GM12891 (cell line): ENCODE results near the gene BACH2.
"Not testable (repeated sequence)": the region's sequence is repeated elsewhere in the genome, so short reads cannot be mapped to it uniquely, and the experiment has no call there.

Source experiments
- DNase-seq: peaks from one replicate; pipeline ENCODE4 v3.0.0; 2011; ENCODE audit warnings: low spot score; ENCODE audit not compliant: insufficient read length
- FAIRE-seq: peaks from 2 replicates; lab custom pipeline; 2011; peaks lifted over from hg19 to GRCh38; lab: Jason Lieb, UNC
- PAX5 ChIP-seq: IDR thresholded peaks from 2 replicates; pipeline ENCODE4 v1.6.1; 2011; ENCODE audit warnings: low read length, moderate library complexity, mild to moderate bottlenecking; ENCODE audit not compliant: insufficient read depth, severe bottlenecking
- POLR2A ChIP-seq: IDR thresholded peaks from 2 replicates; pipeline ENCODE4 v1.6.1; 2011; ENCODE audit warnings: low read depth, low read length, control low read depth
- POLR2AphosphoS5 ChIP-seq: IDR thresholded peaks from 2 replicates; pipeline ENCODE4 v1.6.1; 2011; ENCODE audit warnings: low read depth, low read length, control low read depth
- POU2F2 ChIP-seq: IDR thresholded peaks from 2 replicates; pipeline ENCODE4 v1.6.1; 2011; ENCODE audit warnings: low read depth, mild to moderate bottlenecking, control low read depth, low read length, moderate library complexity
- SPI1 ChIP-seq: IDR thresholded peaks from 2 replicates; pipeline ENCODE4 v1.6.1; 2011; ENCODE audit warnings: low read depth, low read length, control low read depth
- TAF1 ChIP-seq: IDR thresholded peaks from 2 replicates; pipeline ENCODE4 v1.6.1; 2011; ENCODE audit warnings: low read depth, low read length, control low read depth

The BACH2 gene

GRCh38 chr6:90219209-90219985 is 77.2 kb downstream of the BACH2 start:
- FAIRE-seq (no peak), DNase-seq (no peak)
- TF ChIP-seq TAF1 (no peak), PAX5 (no peak), SPI1 (no peak), POLR2AphosphoS5 (no peak)

- TF ChIP-seq TAF1 (no peak), POU2F2 (no peak), POLR2AphosphoS5 (no peak), PAX5 (no peak), SPI1 (no peak), POLR2A (no peak)
- no peak for DNase-seq
- no peak for FAIRE-seq
Observed at GRCh38 chr6:90218959-90219208, 77.8 kb downstream of the BACH2 start.

- no peak for FAIRE-seq
- DNase-seq: no peak
- TF ChIP-seq SPI1 (no peak), TAF1 (no peak), POU2F2 (no peak), PAX5 (no peak), POLR2A (no peak), POLR2AphosphoS5 (no peak)
Observed at GRCh38 chr6:90217506-90218127, 79.0 kb downstream of the BACH2 start.

DNA sequence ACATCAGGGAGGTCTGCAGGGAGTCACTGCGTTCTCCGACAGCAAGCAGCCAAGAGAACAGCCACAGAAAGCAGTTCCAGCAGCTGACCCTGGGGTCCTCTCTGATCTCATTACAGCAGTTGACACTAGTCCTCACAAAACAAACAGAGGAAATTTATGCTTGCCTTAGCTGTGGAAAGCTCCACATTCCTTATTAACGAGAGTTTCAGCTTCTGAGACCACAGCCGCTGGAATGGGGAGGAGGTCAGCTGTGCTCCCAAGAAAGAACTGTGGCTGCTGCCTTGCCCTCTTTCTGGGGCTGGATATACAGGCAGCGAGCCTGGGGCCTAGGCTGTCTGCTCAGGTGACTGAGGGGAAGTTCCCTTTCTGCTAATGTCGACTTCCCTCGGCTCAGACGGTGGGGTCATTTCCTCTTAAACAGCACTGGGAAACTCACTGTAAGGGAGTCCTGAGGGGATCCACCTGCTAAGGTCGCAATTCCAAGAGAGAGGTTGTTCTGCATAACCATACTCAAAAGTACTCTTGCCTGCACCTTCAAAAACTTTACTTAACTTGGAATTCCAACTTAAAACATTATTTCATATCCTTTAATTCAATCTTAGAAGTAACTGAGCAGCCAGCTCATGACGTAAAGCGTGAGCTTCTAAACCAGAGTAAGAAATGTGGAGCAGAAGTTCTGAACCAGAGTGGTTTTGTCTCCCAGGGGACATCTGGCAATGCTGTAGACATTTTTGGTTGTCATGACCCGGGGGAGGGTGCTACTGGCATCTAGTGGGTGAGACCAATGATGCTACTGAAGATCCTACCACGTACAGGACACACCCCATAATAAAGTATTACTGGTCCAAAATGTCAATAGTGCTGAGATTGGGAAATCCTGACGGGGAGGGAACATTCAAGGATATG is 80.3 kb downstream of the BACH2 start:
- no peak for FAIRE-seq

DNA sequence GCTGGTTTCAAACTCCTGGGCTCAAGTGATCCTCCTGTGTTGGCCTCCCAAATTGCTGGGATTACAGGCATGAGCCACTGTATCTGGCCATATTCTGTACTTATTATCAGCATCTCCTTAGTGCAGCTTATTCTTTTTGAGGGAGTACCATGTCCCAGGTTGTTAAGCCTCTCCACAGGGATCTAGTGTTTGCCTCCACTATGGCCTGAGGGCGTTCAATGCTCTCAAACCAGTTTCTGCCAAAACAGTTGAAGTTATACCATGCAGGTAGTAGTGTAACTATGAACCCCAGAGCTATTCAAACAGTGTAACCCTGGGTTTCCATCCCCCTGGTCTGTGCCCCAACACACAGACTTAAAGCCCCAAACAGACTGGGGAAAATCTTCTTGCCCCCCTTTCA is 81.7 kb downstream of the BACH2 start:
- no peak for FAIRE-seq
- no peak for TF ChIP-seq SPI1
- no peak for TF ChIP-seq POU2F2
- DNase-seq: no peak

More for the DNA sequence above, 80.3 kb downstream of the BACH2 start:
- no peak for DNase-seq
- no peak for TF ChIP-seq PAX5
- TF ChIP-seq SPI1: no peak
- no peak for TF ChIP-seq TAF1
- no peak for TF ChIP-seq POLR2AphosphoS5

DNA sequence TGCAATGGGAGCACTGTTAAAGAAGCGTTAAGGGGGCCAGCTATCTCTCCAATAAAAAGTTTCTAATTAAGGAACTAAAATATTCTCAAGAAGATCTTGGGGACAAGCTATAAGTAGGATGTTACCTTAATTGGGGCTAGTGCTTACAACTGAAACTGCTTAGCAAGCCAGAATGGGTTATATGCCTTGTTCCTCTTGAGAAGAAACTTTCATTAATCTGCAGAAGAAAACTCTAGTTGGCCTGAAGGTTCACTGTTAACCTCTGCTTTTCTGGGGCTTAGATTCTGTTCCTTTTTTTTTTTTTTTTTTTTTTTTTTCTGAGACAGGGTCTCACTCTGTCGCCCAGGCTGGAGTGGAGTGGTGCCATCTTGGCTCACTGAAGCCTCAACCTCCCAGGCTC is 82.2 kb downstream of the BACH2 start:
- FAIRE-seq: no peak
- DNase-seq: no peak
- no peak for TF ChIP-seq POU2F2
- no peak for TF ChIP-seq PAX5
- TF ChIP-seq TAF1: no peak
- TF ChIP-seq SPI1: no peak
- TF ChIP-seq POLR2AphosphoS5: no peak
- TF ChIP-seq POLR2A: no peak

DNA sequence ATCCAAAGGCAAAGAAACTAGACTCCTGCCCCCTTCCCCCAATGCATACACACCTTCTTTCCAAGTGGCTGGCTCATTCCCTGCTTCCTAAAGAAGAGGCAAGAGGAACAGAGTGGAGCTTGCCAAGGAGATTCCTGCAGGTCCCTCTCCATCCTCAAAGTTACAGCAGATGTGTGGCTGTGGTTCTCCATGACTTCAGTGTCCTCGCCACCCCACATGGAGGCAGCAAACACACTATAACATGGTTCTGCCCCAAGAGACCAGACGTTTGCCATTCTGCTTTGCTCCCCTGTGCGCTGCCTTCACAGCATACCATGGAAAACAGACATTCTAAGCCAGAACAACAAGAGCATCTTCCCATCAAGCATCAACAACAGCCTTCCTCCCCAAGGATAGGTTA is 84.4 kb downstream of the BACH2 start:
- no peak for TF ChIP-seq PAX5
- TF ChIP-seq POU2F2: no peak
- no peak for TF ChIP-seq POLR2AphosphoS5
- TF ChIP-seq SPI1: no peak
- TF ChIP-seq POLR2A: no peak
- no peak for TF ChIP-seq TAF1
- FAIRE-seq: no peak
- no peak for DNase-seq

- TF ChIP-seq PAX5 (no peak), POLR2AphosphoS5 (no peak), SPI1 (no peak), TAF1 (no peak), POLR2A (no peak), POU2F2 (no peak)
- FAIRE-seq: no peak
- DNase-seq: no peak
Observed at GRCh38 chr6:90209527-90209926, 87.1 kb downstream of the BACH2 start.

GRCh38 chr6:90208690-90209089 is 88.0 kb downstream of the BACH2 start:
- DNase-seq, FAIRE-seq: not testable (repeated sequence)
